Measurements from ENCODE around the gene SART3. TPM values are rescaled to one million over a fixed set of nuclear protein-coding genes. Genes with fewer than 3 reads are reported as not detected.

The SART3 gene
- total and polyA plus RNA-seq, 9 donors, result 27.9 to 55.3 (median 46.8) TPM

- DNase-seq, result no peak
- Histone ChIP-seq H3K36me3 (no peaks in the 10 kb centered on the region), H3K9me3 (no peaks in the 10 kb centered on the region), H3K4me1 (ENCODE audit: insufficient read depth) (no peaks in the 10 kb centered on the region), H3K27me3 (no peaks in the 10 kb centered on the region), H3K4me3 (no peak overlapping the region), H3K27ac (no peak overlapping the region)
- TF ChIP-seq EP300 (IDR thresholded peaks at IDR 0.05), result no peak
- intact Hi-C loops (cut with DNase I), result loop anchor here in 3 of 4 donors (5.0 to 10.0 kb wide), 5 partner anchors 50 to 527 kb away; partner anchors contain the start of genes ALKBH2 (in 1 of the 3) and UNG (in 1 of the 3)
- 61 to 67% (median 61%) methylated on average over 7 of the region's 7 CpGs for WGBS, 3 donors
Measured at GRCh38 chr12:108567406-108568337, 6.7 kb upstream of the SART3 start.

- H3K27me3 ChIP-seq, result no peaks in the 10 kb centered on the region
- no peaks in the 10 kb centered on the region for H3K4me1 ChIP-seq (ENCODE audit: insufficient read depth)
- no peak overlapping the region for H3K4me3 ChIP-seq
- H3K9me3 ChIP-seq, result no peaks in the 10 kb centered on the region
- no peak overlapping the region for H3K27ac ChIP-seq
- no peaks in the 10 kb centered on the region for H3K36me3 ChIP-seq
- WGBS, 3 donors, result 82 to 90% (median 88%) methylated on average over 4 of the region's 4 CpGs
- DNase-seq, result no peak
- no peak for TF ChIP-seq CTCF (IDR thresholded peaks at IDR 0.05)
- TF ChIP-seq POLR2A (IDR thresholded peaks at IDR 0.05), result no peak
- TF ChIP-seq EP300 (IDR thresholded peaks at IDR 0.05), result no peak
- intact Hi-C loops (cut with DNase I), result loop anchor here in 3 of 4 donors (5.0 to 10.0 kb wide), 5 partner anchors 51 to 528 kb away; partner anchors contain the start of genes ALKBH2 (in 1 of the 3) and UNG (in 1 of the 3)
Measured at GRCh38 chr12:108566452-108566851, 5.5 kb upstream of the SART3 start.

- H3K4me1 ChIP-seq (ENCODE audit: insufficient read depth), result no peaks in the 10 kb centered on the region
- no peak for TF ChIP-seq CTCF (IDR thresholded peaks at IDR 0.05)
- TF ChIP-seq POLR2A (IDR thresholded peaks at IDR 0.05), result no peak
- TF ChIP-seq EP300 (IDR thresholded peaks at IDR 0.05), result no peak
- H3K9me3 ChIP-seq, result no peaks in the 10 kb centered on the region
- no peaks in the 10 kb centered on the region for H3K36me3 ChIP-seq
- 17 to 51% (median 37%) methylated on average over 2 of the region's 2 CpGs for WGBS, 3 donors
- no peaks in the 10 kb centered on the region for H3K27me3 ChIP-seq
- intact Hi-C loops (cut with DNase I), result loop anchor here (2.0 to 10.0 kb wide), 7 partner anchors 51 to 529 kb away; partner anchors contain the start of genes ALKBH2 (in 1 of the 4) and UNG (in 1 of the 4)
- H3K27ac ChIP-seq, result no peak overlapping the region
- DNase-seq, result peak; percentile 35 to 55 (median 42)
- H3K4me3 ChIP-seq, result no peak overlapping the region
Measured at GRCh38 chr12:108565976-108566375, 5.0 kb upstream of the SART3 start.

GRCh38 chr12:108565146-108565545 is 4.2 kb upstream of the SART3 start:
- no peak overlapping the region for H3K27ac ChIP-seq
- no peaks in the 10 kb centered on the region for H3K4me1 ChIP-seq (ENCODE audit: insufficient read depth)
- TF ChIP-seq CTCF (IDR thresholded peaks at IDR 0.05) (no peak), EP300 (IDR thresholded peaks at IDR 0.05) (no peak), POLR2A (IDR thresholded peaks at IDR 0.05) (no peak)
- WGBS, 3 donors, result 77 to 82% (median 79%) methylated on average over 3 of the region's 3 CpGs
- H3K9me3 ChIP-seq, result no peaks in the 10 kb centered on the region
- no peak for DNase-seq
- no peaks in the 10 kb centered on the region for H3K27me3 ChIP-seq
- no peaks in the 10 kb centered on the region for H3K36me3 ChIP-seq
- no peak overlapping the region for H3K4me3 ChIP-seq
- intact Hi-C loops (cut with DNase I), result loop anchor here (2.0 to 10.0 kb wide), 7 partner anchors 52 to 530 kb away; partner anchors contain the start of genes ALKBH2 (in 1 of the 4) and UNG (in 1 of the 4)
